Motor neuron (in vitro differentiated cells): ENCODE measurements around the gene SRD5A3. TPM values are rescaled to one million over a fixed set of nuclear protein-coding genes. Genes with fewer than 3 reads are reported as not detected.

Source experiments
- ATAC-seq, 8 experiments: fragments of 200-7000 bp; cut with Tn5 transposase; replicated peaks in 6 of 8; 2 replicates each; pipeline ENCODE4 v1.8.0; 2021; ENCODE audit warnings: mild to moderate bottlenecking in 8 of 8, moderate library complexity in 8 of 8
- H3K27ac ChIP-seq, 2 donors: fragments of 250-450 bp; sonication (Bioruptor Pico); 2 replicates each; pipeline ENCODE4 v1.9.0; 2021; ENCODE audit warnings: antibody characterized with exemption in 2 of 2, mild to moderate bottlenecking in 2 of 2, moderate library complexity in 1 of 2
- H3K4me1 ChIP-seq, 2 donors: fragments of 250-450 bp; sonication (Bioruptor Pico); replicated peaks in 1 of 2; 2 replicates each; pipeline ENCODE4 v1.6.1; 2021; ENCODE audit warnings: antibody characterized with exemption in 2 of 2, mild to moderate bottlenecking in 2 of 2, moderate library complexity in 1 of 2
- H3K4me3 ChIP-seq, 5 donors: fragments of 250-450 bp; sonication (Bioruptor Pico); 2 replicates each; pipeline ENCODE4 v1.9.0; 2021; ENCODE audit warnings: antibody characterized with exemption in 5 of 5, mild to moderate bottlenecking in 5 of 5, moderate library complexity in 4 of 5
- WGBS, 10 experiments: fragments of 450-650 bp; shearing (Covaris generic); methylation state at CpG; one replicate each; pipeline ENCODE4 v1.0.0; 2022; 5-methylcytosine and 5-hydroxymethylcytosine counted together
- in situ Hi-C, 9 experiments: fragments of 400-800 bp; cut with MboI; loops; one replicate each; pipeline ENCODE4 v1.15.0; 2021; ENCODE audit warnings: low sequenced_read_pairs in 9 of 9, low pct_unique_long_range_greater_than_20kb in 2 of 9; ENCODE audit not compliant: unreplicated experiment in 9 of 9
- total RNA-seq, 8 experiments: library from RNA; unstranded; fragments of 300-600 nt; gene quantifications; 2 replicates each; pipeline versions ENCODE4 v1.2.3 to v1.2.4, GENCODE V29; 2022

Gene SRD5A3
- total RNA-seq, 8 experiments from 2014 or later = 5.7 to 19.9 (median 9.0) TPM

GRCh38 chr4:55386073-55386472 lies 40.0 kb downstream of the SRD5A3 start:
- H3K27ac ChIP-seq = no peak overlapping the region
- no peak overlapping the region for H3K4me3 ChIP-seq
- in situ Hi-C loops = no loop called here
- no peaks in the 10 kb centered on the region for H3K4me1 ChIP-seq
- peak in 6 of 8 experiments; percentile 52 to 87 (median 73) for ATAC-seq

GRCh38 chr4:55386840-55387239 lies 40.8 kb downstream of the SRD5A3 start:
- peak in 2 of 8 experiments; percentile 42 to 54 for ATAC-seq
- in situ Hi-C loops = no loop called here
- WGBS, 10 experiments = 81 to 100% (median 100%) methylated on average over 1 to 2 of the region's 2 CpGs; no CpG with 5 or more reads in 4 of the 10 experiments
- no peak overlapping the region for H3K4me3 ChIP-seq
- no peak overlapping the region for H3K27ac ChIP-seq
- no peaks in the 10 kb centered on the region for H3K4me1 ChIP-seq

GRCh38 chr4:55393461-55394320 lies 47.6 kb downstream of the SRD5A3 start:
- peak in 1 of 8 experiments; percentile 35 for ATAC-seq

GRCh38 chr4:55395218-55395528 lies 49.1 kb downstream of the SRD5A3 start:
- peak overlapping the region; percentile 54 to 94 (median 73) for H3K4me3 ChIP-seq
- peaks cover 3 to 23% of the 10 kb centered on the region in 2 donors for H3K4me1 ChIP-seq
- no peak for ATAC-seq
- H3K27ac ChIP-seq = peak overlapping the region; percentile 71 to 77
- in situ Hi-C loops = no loop called here
- WGBS, 10 experiments = 0 to 40% (median 6%) methylated on average over 1 to 4 of the region's 4 CpGs; no CpG with 5 or more reads in 1 of the 10 experiments

More at GRCh38 chr4:55393461-55394320, 47.6 kb downstream of the SRD5A3 start:
- peaks cover 3 to 16% of the 10 kb centered on the region in 2 donors for H3K4me1 ChIP-seq
- no peak overlapping the region for H3K27ac ChIP-seq
- in situ Hi-C loops = no loop called here
- 62 to 100% (median 84%) methylated on average over 1 to 4 of the region's 4 CpGs; no CpG with 5 or more reads in 1 of the 10 experiments for WGBS, 10 experiments
- H3K4me3 ChIP-seq = no peak overlapping the region

- Histone ChIP-seq H3K4me3 (peak within 1 kb of the TSS; percentile 54 to 94 (median 73)), H3K4me1 (peaks cover 3 to 23% of the 10 kb centered on the region in 2 donors), H3K27ac (peak within 1 kb of the TSS; percentile 71 to 77)
- peak; percentile 85 to 98 (median 96) for ATAC-seq
- 0 to 8% (median 1%) methylated on average over 2 to 48 of the region's 95 CpGs; no CpG with 5 or more reads in 2 of the 10 experiments for WGBS, 10 experiments
- in situ Hi-C loops = no loop called here
Measured at GRCh38 chr4:55395529-55396307, 49.7 kb downstream of the SRD5A3 start, which contains the start of gene TMEM165. TMEM165 (plus strand) TSS chr4:55395957; CDS start chr4:55396190, 233 bp downstream.

GRCh38 chr4:55396308-55397125 lies 50.5 kb downstream of the SRD5A3 start:
- 0 to 3% (median 0%) methylated on average over 1 to 11 of the region's 41 CpGs; no CpG with 5 or more reads in 1 of the 10 experiments for WGBS, 10 experiments
- peak overlapping the region; percentile 54 to 94 (median 73) for H3K4me3 ChIP-seq
- ATAC-seq = peak; percentile 15 to 39 (median 30)
- in situ Hi-C loops = no loop called here
- H3K27ac ChIP-seq = peak overlapping the region; percentile 71 to 77
- H3K4me1 ChIP-seq = peaks cover 3 to 23% of the 10 kb centered on the region in 2 donors

- Histone ChIP-seq H3K4me3 (peak overlapping the region; percentile 54 to 94 (median 73)), H3K4me1 (peaks cover 3 to 23% of the 10 kb centered on the region in 2 donors), H3K27ac (no peak overlapping the region)
- WGBS, 10 experiments = 0 to 10% (median 0%) methylated on average over 1 to 7 of the region's 7 CpGs; no CpG with 5 or more reads in 3 of the 10 experiments
- ATAC-seq = no peak
- in situ Hi-C loops = no loop called here
Measured at GRCh38 chr4:55397126-55397436, 51.0 kb downstream of the SRD5A3 start.

GRCh38 chr4:55397520-55398321 lies 51.7 kb downstream of the SRD5A3 start:
- Histone ChIP-seq H3K4me1 (peaks cover 3 to 23% of the 10 kb centered on the region in 2 donors), H3K4me3 (peak overlapping the region; percentile 54 to 94 (median 73)), H3K27ac (no peak overlapping the region)
- 0 to 40% (median 17%) methylated on average over 1 to 15 of the region's 15 CpGs for WGBS, 10 experiments
- ATAC-seq = peak in 2 of 8 experiments; percentile 1 to 9
- in situ Hi-C loops = no loop called here

- H3K4me3 ChIP-seq = peak overlapping the region; percentile 54 to 94 (median 73)
- no peak for ATAC-seq
- H3K27ac ChIP-seq = no peak overlapping the region
- peaks cover 3 to 23% of the 10 kb centered on the region in 2 donors for H3K4me1 ChIP-seq
- in situ Hi-C loops = no loop called here
- WGBS, 10 experiments = 0 to 83% (median 31%) methylated on average over 1 of the region's 1 CpG; no CpG with 5 or more reads in 6 of the 10 experiments
Measured at GRCh38 chr4:55398461-55398860, 52.4 kb downstream of the SRD5A3 start.

GRCh38 chr4:55398966-55399365 lies 52.9 kb downstream of the SRD5A3 start:
- no peak for ATAC-seq
- Histone ChIP-seq H3K4me3 (peak overlapping the region; percentile 54 to 94 (median 73)), H3K4me1 (peaks cover 3 to 23% of the 10 kb centered on the region in 2 donors), H3K27ac (no peak overlapping the region)
- in situ Hi-C loops = no loop called here
- 17 to 83% (median 45%) methylated on average over 2 to 3 of the region's 3 CpGs; no CpG with 5 or more reads in 1 of the 10 experiments for WGBS, 10 experiments

GRCh38 chr4:55399581-55399980 lies 53.5 kb downstream of the SRD5A3 start:
- in situ Hi-C loops = no loop called here
- Histone ChIP-seq H3K4me3 (no peak overlapping the region), H3K27ac (no peak overlapping the region), H3K4me1 (peaks cover 3 to 23% of the 10 kb centered on the region in 2 donors)
- ATAC-seq = no peak
- WGBS, 10 experiments = 22 to 100% (median 83%) methylated on average over 1 of the region's 1 CpG; no CpG with 5 or more reads in 1 of the 10 experiments

GRCh38 chr4:55405073-55405472 lies 59.0 kb downstream of the SRD5A3 start:
- H3K27ac ChIP-seq = no peak overlapping the region
- in situ Hi-C loops = no loop called here
- H3K4me3 ChIP-seq = no peak overlapping the region
- ATAC-seq = no peak
- H3K4me1 ChIP-seq = no peaks in the 10 kb centered on the region
- WGBS, 10 experiments = 93 to 100% (median 99%) methylated on average over 1 to 3 of the region's 3 CpGs
